ENCODE data around the gene ZBTB18. TPM values are rescaled to one million over a fixed set of nuclear protein-coding genes. Genes with fewer than 3 reads are reported as not detected.

ZBTB18 gene
- polyA plus RNA-seq, 1 donor from 2014 or later: 30.6 TPM

GRCh38 chr1:244029124-244029523 lies 22.0 kb upstream of the ZBTB18 start:
- H3K27me3 ChIP-seq (ENCODE audit: insufficient read depth, low read depth, low read length): no peaks in the 10 kb centered on the region
- no peaks in the 10 kb centered on the region for H3K9me2 ChIP-seq (ENCODE audit: insufficient read depth, low read length)
- H3F3A ChIP-seq (ENCODE audit: insufficient read depth, low read length, poor library complexity, severe bottlenecking): no peaks in the 10 kb centered on the region
- no peak overlapping the region for H2AFZ ChIP-seq (ENCODE audit: low read depth, low read length)
- no peak overlapping the region for H3K27ac ChIP-seq (ENCODE audit: low read length)
- H3K9ac ChIP-seq (ENCODE audit: low read length): no peak overlapping the region
- H3K36me3 ChIP-seq (ENCODE audit: insufficient read depth, low read length): no peaks in the 10 kb centered on the region
- H3K4me2 ChIP-seq (ENCODE audit: low read length): no peak overlapping the region
- no peak overlapping the region for H3K4me3 ChIP-seq (ENCODE audit: low read length)
- no peak for TF ChIP-seq RAD21 (conservative IDR thresholded peaks at IDR 0.05)
- TF ChIP-seq EP300 (conservative IDR thresholded peaks at IDR 0.05; ENCODE audit: poor library complexity, severe bottlenecking): no peak
- TF ChIP-seq REST (IDR thresholded peaks at IDR 0.05; ENCODE audit: borderline replicate concordance): no peak
- TF ChIP-seq EZH2 (IDR thresholded peaks at IDR 0.05; ENCODE audit: borderline replicate concordance, insufficient read depth, low read length, poor library complexity, severe bottlenecking): no peak
- no peak for TF ChIP-seq MXI1 (conservative IDR thresholded peaks at IDR 0.05; ENCODE audit: poor library complexity, severe bottlenecking)
- TF ChIP-seq CTCF (IDR thresholded peaks at IDR 0.05; ENCODE audit: poor library complexity, severe bottlenecking): no peak
- TF ChIP-seq POLR2AphosphoS5 (IDR thresholded peaks at IDR 0.05): no peak
- no peak for TF ChIP-seq SMC3 (conservative IDR thresholded peaks at IDR 0.05; ENCODE audit: poor library complexity)
- TF ChIP-seq TAF1 (IDR thresholded peaks at IDR 0.05; ENCODE audit: low read depth): no peak
- H4K20me1 ChIP-seq (ENCODE audit: insufficient read depth): no peaks in the 10 kb centered on the region
- no peaks in the 10 kb centered on the region for H3K9me3 ChIP-seq (ENCODE audit: low read length)
- no peaks in the 10 kb centered on the region for H3K79me2 ChIP-seq (replicated peaks; ENCODE audit: insufficient read depth, low read length)

GRCh38 chr1:244030481-244031040 lies 20.5 kb upstream of the ZBTB18 start:
- Histone ChIP-seq H2AFZ (ENCODE audit: low read depth, low read length) (no peak overlapping the region), H4K20me1 (ENCODE audit: insufficient read depth) (no peaks in the 10 kb centered on the region)
- no peak for TF ChIP-seq REST (IDR thresholded peaks at IDR 0.05; ENCODE audit: borderline replicate concordance)
- TF ChIP-seq SMC3 (conservative IDR thresholded peaks at IDR 0.05; ENCODE audit: poor library complexity): no peak
- no peak for TF ChIP-seq POLR2AphosphoS5 (IDR thresholded peaks at IDR 0.05)
- no peak for TF ChIP-seq CTCF (IDR thresholded peaks at IDR 0.05; ENCODE audit: poor library complexity, severe bottlenecking)
- TF ChIP-seq TAF1 (IDR thresholded peaks at IDR 0.05; ENCODE audit: low read depth): no peak
- no peak for TF ChIP-seq EP300 (conservative IDR thresholded peaks at IDR 0.05; ENCODE audit: poor library complexity, severe bottlenecking)
- no peak for TF ChIP-seq MXI1 (conservative IDR thresholded peaks at IDR 0.05; ENCODE audit: poor library complexity, severe bottlenecking)
- no peak for TF ChIP-seq RAD21 (conservative IDR thresholded peaks at IDR 0.05)
- no peak for TF ChIP-seq EZH2 (IDR thresholded peaks at IDR 0.05; ENCODE audit: borderline replicate concordance, insufficient read depth, low read length, poor library complexity, severe bottlenecking)

More at GRCh38 chr1:244030481-244031040, 20.5 kb upstream of the ZBTB18 start:
- H3F3A ChIP-seq (ENCODE audit: insufficient read depth, low read length, poor library complexity, severe bottlenecking): no peaks in the 10 kb centered on the region
- H3K27me3 ChIP-seq (ENCODE audit: insufficient read depth, low read depth, low read length): no peaks in the 10 kb centered on the region
- no peaks in the 10 kb centered on the region for H3K79me2 ChIP-seq (replicated peaks; ENCODE audit: insufficient read depth, low read length)
- no peaks in the 10 kb centered on the region for H3K9me2 ChIP-seq (ENCODE audit: insufficient read depth, low read length)
- no peaks in the 10 kb centered on the region for H3K36me3 ChIP-seq (ENCODE audit: insufficient read depth, low read length)
- no peak overlapping the region for H3K9ac ChIP-seq (ENCODE audit: low read length)
- no peak overlapping the region for H3K27ac ChIP-seq (ENCODE audit: low read length)
- no peak overlapping the region for H3K4me3 ChIP-seq (ENCODE audit: low read length)
- no peaks in the 10 kb centered on the region for H3K9me3 ChIP-seq (ENCODE audit: low read length)
- no peak overlapping the region for H3K4me2 ChIP-seq (ENCODE audit: low read length)
